Kidney (tissue), 14 donors: Measurements from ENCODE around the gene CPE. TPM values are rescaled to one million over a fixed set of nuclear protein-coding genes. Genes with fewer than 3 reads are reported as not detected.

Experiments used
- DNase-seq, 5 donors: peaks; one replicate each; pipeline ENCODE4 v3.0.0-alpha.2; 2013 to 2020
- FAIRE-seq: peaks from 2 replicates; lab custom pipeline; 2012; peaks lifted over from hg19 to GRCh38; lab: Jason Lieb, UNC
- H3K27ac ChIP-seq, 2 donors: one replicate each; pipeline ENCODE4 v1.7.0; 2013; ENCODE audit warnings: low read depth in 2 of 2, low read length in 2 of 2, inconsistent platforms in 1 of 2
- H3K27me3 ChIP-seq: one replicate; pipeline ENCODE4 v1.7.1; 2013; ENCODE audit warnings: low read length, inconsistent platforms; ENCODE audit not compliant: control insufficient read depth, insufficient read depth
- H3K36me3 ChIP-seq, 3 donors: one replicate each; pipeline versions ENCODE4 v1.7.0 to v1.7.1; 2013; ENCODE audit warnings: low read length in 3 of 3, control low read depth in 1 of 3, inconsistent platforms in 1 of 3; ENCODE audit not compliant: insufficient read depth in 3 of 3, control insufficient read depth in 2 of 3
- H3K4me1 ChIP-seq, 3 donors: one replicate each; pipeline versions ENCODE4 v1.7.0 to v1.7.1; 2013; ENCODE audit warnings: low read length in 3 of 3, inconsistent platforms in 1 of 3, low read depth in 1 of 3; ENCODE audit not compliant: control insufficient read depth in 2 of 3, insufficient read depth in 2 of 3
- H3K4me3 ChIP-seq, 3 donors: one replicate each; pipeline versions ENCODE4 v1.7.0 to v1.8.1; 2013; ENCODE audit warnings: low read length in 3 of 3, control low read depth in 1 of 3, inconsistent platforms in 1 of 3
- H3K9ac ChIP-seq, 3 donors: one replicate each; pipeline versions ENCODE4 v1.7.0 to v1.7.1; 2013; ENCODE audit warnings: low read length in 3 of 3, control low read depth in 1 of 3, inconsistent platforms in 1 of 3
- H3K9me3 ChIP-seq, 3 donors: one replicate each; pipeline versions ENCODE4 v1.7.0 to v1.7.1; 2013; ENCODE audit warnings: low read length in 3 of 3, control low read depth in 1 of 3, inconsistent platforms in 1 of 3; ENCODE audit not compliant: control insufficient read depth in 2 of 3, insufficient read depth in 1 of 3
- CTCF ChIP-seq: IDR thresholded peaks from 3 replicates; pipeline ENCODE4 v1.5.1; 2012; ENCODE audit warnings: mild to moderate bottlenecking, moderate library complexity, borderline replicate concordance; ENCODE audit not compliant: insufficient read depth; ENCODE audit errors: extremely low read depth
- intact Hi-C: fragments of 100-400 bp; cut with DNase I; formaldehyde crosslinking; loops from one replicate; pipeline ENCODE4 v1.11.1; 2022
- polyA plus RNA-seq: library from polyadenylated mRNA; stranded (reverse); fragments of 350-450 nt; fragmentation: Illumina TruSeq; extraction: RNeasy Lipid Tissue Mini Kit (QIAGEN cat#74804); gene quantifications from one replicate; pipeline ENCODE4 v1.2.3, GENCODE V29; 2014; ENCODE audit warnings: low read depth, low replicate concordance; ENCODE audit not compliant: insufficient read depth
- total RNA-seq: library from RNA; stranded (reverse); fragmentation: NEBNext Ultra II Directional; extraction: Animal tissue kit (Norgen Biotek cat#: 25700); gene quantifications from one replicate; pipeline ENCODE4 v1.2.1, GENCODE V29; 2021
- donor health status: control.
- donor health status: control.
- donor health status: control.
- donor health status: control.
- donor health status: control.
- donor health status: DM: yes; HTN: yes; CAD: no.
- donor health status: Normal renal cell carcinoma (clear cell type).

The CPE gene
- total and polyA plus RNA-seq, 2 donors from 2014 or later = 24.2 to 87.7 TPM

DNA sequence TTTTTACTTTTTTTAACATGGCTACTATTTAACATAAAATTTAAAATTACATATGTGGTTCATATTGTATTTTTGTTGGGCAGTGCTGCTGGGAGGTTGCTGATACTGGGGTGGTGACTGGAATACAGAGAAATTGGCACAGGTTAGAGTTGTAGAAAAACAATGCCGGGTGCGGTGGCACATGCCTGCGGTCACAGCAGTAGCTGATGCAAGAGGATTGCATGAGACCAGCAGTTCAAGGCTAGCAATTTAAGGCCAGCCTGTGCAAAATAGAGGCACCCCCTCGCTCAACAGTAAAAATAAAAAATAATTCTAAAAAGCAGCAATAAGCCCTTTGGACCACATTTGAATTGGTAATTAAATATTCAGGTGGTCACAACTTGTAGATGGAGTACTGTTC lies 11.8 kb upstream of the CPE start:
- FAIRE-seq = no peak
- no peak for DNase-seq
- no peak overlapping the region for H3K9ac ChIP-seq

DNA sequence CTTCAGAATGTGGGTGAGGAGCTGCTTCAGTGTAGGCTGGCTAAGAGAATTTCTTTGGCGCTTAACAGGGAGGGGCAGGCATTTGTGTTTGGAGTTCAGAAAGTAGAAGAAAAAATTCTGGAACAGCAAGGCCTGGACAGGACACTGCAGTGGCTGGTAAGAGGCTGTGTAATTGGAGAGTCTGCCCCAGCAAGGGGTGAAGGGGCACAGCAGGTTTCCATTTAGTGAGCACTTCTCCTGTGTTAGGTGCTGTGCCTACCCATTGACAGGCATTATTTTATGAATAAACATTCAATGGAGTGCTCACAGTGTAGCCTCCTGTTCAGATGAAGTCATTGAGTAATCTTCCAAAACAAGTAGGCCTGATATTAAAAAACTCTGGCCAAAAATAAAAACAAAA lies 10.7 kb upstream of the CPE start:
- no peak for TF ChIP-seq CTCF
- intact Hi-C loops = no loop called here

More for the DNA sequence above, 11.8 kb upstream of the CPE start:
- no peaks in the 10 kb centered on the region for H3K9me3 ChIP-seq
- TF ChIP-seq CTCF = no peak
- no peaks in the 10 kb centered on the region for H3K36me3 ChIP-seq
- no peaks in the 10 kb centered on the region for H3K4me1 ChIP-seq
- intact Hi-C loops = no loop called here
- no peaks in the 10 kb centered on the region for H3K27me3 ChIP-seq
- H3K4me3 ChIP-seq = no peak overlapping the region
- no peak overlapping the region for H3K27ac ChIP-seq

GRCh38 chr4:165368567-165368966 lies 10.2 kb upstream of the CPE start:
- Histone ChIP-seq H3K4me1 (no peaks in the 10 kb centered on the region), H3K4me3 (no peak overlapping the region), H3K9me3 (no peaks in the 10 kb centered on the region), H3K27ac (no peak overlapping the region), H3K9ac (no peak overlapping the region), H3K27me3 (no peaks in the 10 kb centered on the region), H3K36me3 (no peaks in the 10 kb centered on the region)
- no peak for TF ChIP-seq CTCF
- FAIRE-seq (no peak), DNase-seq (no peak)
- intact Hi-C loops = no loop called here

More for the DNA sequence above, 10.7 kb upstream of the CPE start:
- Histone ChIP-seq H3K4me3 (no peak overlapping the region), H3K36me3 (no peaks in the 10 kb centered on the region), H3K9me3 (no peaks in the 10 kb centered on the region), H3K27ac (no peak overlapping the region), H3K27me3 (no peaks in the 10 kb centered on the region), H3K9ac (no peak overlapping the region), H3K4me1 (no peaks in the 10 kb centered on the region)
- no peak for FAIRE-seq
- no peak for DNase-seq

DNA sequence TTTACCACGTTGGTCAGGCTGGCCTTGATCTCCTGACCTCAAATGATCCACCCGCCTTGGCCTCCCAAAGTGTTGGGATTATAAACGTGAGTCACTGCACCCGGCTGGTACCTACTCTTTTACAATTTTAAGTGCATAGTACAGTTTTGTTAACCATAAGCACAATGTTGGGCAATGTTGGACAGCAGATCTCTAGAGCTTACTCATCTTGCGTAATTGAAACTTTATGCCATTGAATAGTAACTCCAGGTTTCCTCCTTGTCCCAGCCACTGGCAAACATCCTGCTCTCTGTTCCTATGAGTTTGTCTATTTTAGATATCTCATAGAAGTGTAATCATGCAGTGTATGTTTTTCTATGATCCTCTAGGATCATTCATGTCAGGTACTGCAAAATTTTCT lies 9.3 kb upstream of the CPE start:
- intact Hi-C loops = no loop called here
- DNase-seq (no peak), FAIRE-seq (no peak)
- no peaks in the 10 kb centered on the region for H3K36me3 ChIP-seq
- H3K27me3 ChIP-seq = no peaks in the 10 kb centered on the region
- TF ChIP-seq CTCF = no peak
- no peak overlapping the region for H3K27ac ChIP-seq
- H3K9me3 ChIP-seq = no peaks in the 10 kb centered on the region
- no peaks in the 10 kb centered on the region for H3K4me1 ChIP-seq
- H3K4me3 ChIP-seq = no peak overlapping the region
- H3K9ac ChIP-seq = no peak overlapping the region
